GM12878 (cell line): ENCODE results near the gene GAB1. TPM values are rescaled to one million over a fixed set of nuclear protein-coding genes. Genes with fewer than 3 reads are reported as not detected.
A peak's percentile ranks its signal among the peaks of the same experiment; 100 is the strongest.

Experiments used
- BCLAF1 ChIP-seq: fragments of 450-650 bp; IDR thresholded peaks from 2 replicates; pipeline ENCODE4 v1.6.1; 2017; ENCODE audit warnings: antibody characterized with exemption, mild to moderate bottlenecking, moderate library complexity
- CBFB ChIP-seq: IDR thresholded peaks from 2 replicates; pipeline ENCODE4 v1.6.1; 2016; ENCODE audit warnings: antibody characterized with exemption, low read depth
- CEBPZ ChIP-seq: fragments of 150-350 bp; IDR thresholded peaks from 2 replicates; pipeline ENCODE4 v1.6.1; 2016; ENCODE audit warnings: low read depth, low read length
- EZH2 ChIP-seq: IDR thresholded peaks from 2 replicates; pipeline ENCODE4 v1.6.1; 2012; ENCODE audit warnings: low read depth, mild to moderate bottlenecking, control low read depth, inconsistent platforms, low read length, borderline replicate concordance; ENCODE audit not compliant: control insufficient read depth
- FOS ChIP-seq: IDR thresholded peaks from 3 replicates; pipeline ENCODE4 v1.6.1; 2011; ENCODE audit warnings: borderline replicate concordance; ENCODE audit not compliant: insufficient read length; ENCODE audit errors: extremely low read depth
- GABPA ChIP-seq: IDR thresholded peaks from 2 replicates; pipeline ENCODE4 v1.6.1; 2014; ENCODE audit warnings: antibody characterized with exemption, low read depth, mild to moderate bottlenecking, inconsistent platforms
- MTA3 ChIP-seq: IDR thresholded peaks from 2 replicates; pipeline ENCODE4 v1.6.1; 2012; ENCODE audit warnings: low read length, inconsistent platforms, borderline replicate concordance
- MXI1 ChIP-seq: fragments of 150-350 bp; IDR thresholded peaks from 2 replicates; pipeline ENCODE4 v1.6.1; 2011; ENCODE audit warnings: low read depth, mild to moderate bottlenecking, inconsistent platforms, low read length, improper control_type of control experiment
- MYC ChIP-seq: IDR thresholded peaks from 2 replicates; pipeline ENCODE4 v1.6.1; 2011; ENCODE audit warnings: mild to moderate bottlenecking, low read length, moderate library complexity, inconsistent platforms; ENCODE audit not compliant: insufficient read depth, insufficient replicate concordance, insufficient read length, severe bottlenecking
- NFXL1 ChIP-seq: fragments of 450-650 bp; IDR thresholded peaks from 2 replicates; pipeline ENCODE4 v1.6.1; 2017; ENCODE audit warnings: antibody characterized with exemption, mild to moderate bottlenecking, borderline replicate concordance
- NR2C2 ChIP-seq: IDR thresholded peaks from 2 replicates; pipeline ENCODE4 v1.6.1; 2011; ENCODE audit warnings: borderline replicate concordance, low read depth; ENCODE audit not compliant: control insufficient read depth, insufficient read length
- REST ChIP-seq: IDR thresholded peaks from 2 replicates; pipeline ENCODE4 v1.6.1; 2012; ENCODE audit warnings: mild to moderate bottlenecking, low read depth, low read length
- SREBF1 ChIP-seq: IDR thresholded peaks from 2 replicates; pipeline ENCODE4 v1.6.1; 2012; ENCODE audit warnings: mild to moderate bottlenecking, low read length
- ZBTB11 ChIP-seq: fragments of 450-650 bp; formaldehyde crosslinking; IDR thresholded peaks from 2 replicates; pipeline ENCODE4 v1.5.0; 2022; ENCODE audit warnings: mild to moderate bottlenecking, missing genetic modification characterization
- polyA plus RNA-seq, 11 experiments: library from polyadenylated mRNA; depleted of rRNA in 4 of 11; unstranded in 6 of 11; stranded (reverse) in 5 of 11; fragments of >200 nt; fragmentation: Nextera tagmentation in 4 of 11; fragmentation: Illumina TruSeq in 1 of 11; extraction: Ambion mirVana in 4 of 11; extraction: Trizol in 1 of 11; gene quantifications; 1 replicate in 1 of 11; 2 replicates in 10 of 11; pipeline versions ENCODE4 v1.2.1 to v1.2.3, GENCODE V29; 2011 to 2016; ENCODE audit warnings: inconsistent platforms in 2 of 11, missing spikeins in 2 of 11, low read depth in 1 of 11
- total RNA-seq, 4 experiments: library from RNA; depleted of rRNA in 3 of 4; stranded (reverse); fragments of >200 nt in 3 of 4; fragmentation: Illumina TruSeq in 1 of 4; extraction: Trizol in 1 of 4; gene quantifications; 2 replicates each; pipeline versions ENCODE4 v1.2.1 to v1.2.3, GENCODE V29; 2013 to 2021

GAB1 gene
- total and polyA plus RNA-seq, 10 of the 15 experiments (the other 5 are each of a cell fraction or from before 2014, with no cell fraction given), result 0.37 to 5.3 (median 3.2) TPM

GRCh38 chr4:143377611-143378099 lies 41.0 kb downstream of the GAB1 start (continued):
- TF ChIP-seq ZBTB11 (CRISPR knock-in tag), result no peak
- TF ChIP-seq SREBF1, result no peak
- TF ChIP-seq CEBPZ, result no peak
- no peak for TF ChIP-seq MYC
- TF ChIP-seq NR2C2, result no peak
- 0 out of 2 replicates have a peak, but pooled peaks have one; percentile 6 for TF ChIP-seq GABPA
- TF ChIP-seq MTA3, result peak; percentile 75
- TF ChIP-seq BCLAF1, result no peak
- TF ChIP-seq EZH2, result no peak
- no peak for TF ChIP-seq NFXL1
- no peak for TF ChIP-seq FOS
- no peak for TF ChIP-seq REST
- TF ChIP-seq MXI1, result peak; percentile 85
- no peak; the same call in 1 of the 2 replicates for TF ChIP-seq CBFB
